Measurements from ENCODE around the gene SPINK13.
"Not testable (repeated sequence)": the region's sequence is repeated elsewhere in the genome, so short reads cannot be mapped to it uniquely, and the experiment has no call there.

SPINK13 gene

GRCh38 chr5:148314187-148314586, 45.6 kb downstream of the SPINK13 start:
- DNase-seq, result no peak

- DNase-seq, result no peak
These were observed 46.1 kb downstream of the SPINK13 start for GRCh38 chr5:148314731-148315130.

- DNase-seq, result not testable (repeated sequence)
These were observed 51.7 kb downstream of the SPINK13 start for GRCh38 chr5:148320011-148320963.

GRCh38 chr5:148333262-148333849, 64.8 kb downstream of the SPINK13 start:
- no peak for DNase-seq

- DNase-seq, result no peak
These were observed 66.7 kb downstream of the SPINK13 start, which contains the start of gene SPINK9 for GRCh38 chr5:148335259-148335658. Gene SPINK9 (plus strand): TSS chr5:148335559. CDS start chr5:148335614, 55 bp downstream.
